Testis (tissue), 2 donors: ENCODE measurements around the gene ITPK1.

Experiments
- POLR2A ChIP-seq: fragments of 450-650 bp; IDR thresholded peaks from one replicate; pipeline ENCODE4 v1.6.1; 2017; ENCODE audit warnings: antibody characterized with exemption, mild to moderate bottlenecking, moderate library complexity
- TF ChIP-seq, protein P1 (sequence below), 3 experiments: fragments of 450-650 bp in 2 of 3; fragments of 200-600 bp in 1 of 3; sonication (generic) in 1 of 3; IDR thresholded peaks; one replicate each; pipeline ENCODE4 v1.5.1; 2016 to 2019; ENCODE audit warnings: antibody characterized with exemption in 3 of 3, mild to moderate bottlenecking in 2 of 3, moderate library complexity in 1 of 3

DNA sequence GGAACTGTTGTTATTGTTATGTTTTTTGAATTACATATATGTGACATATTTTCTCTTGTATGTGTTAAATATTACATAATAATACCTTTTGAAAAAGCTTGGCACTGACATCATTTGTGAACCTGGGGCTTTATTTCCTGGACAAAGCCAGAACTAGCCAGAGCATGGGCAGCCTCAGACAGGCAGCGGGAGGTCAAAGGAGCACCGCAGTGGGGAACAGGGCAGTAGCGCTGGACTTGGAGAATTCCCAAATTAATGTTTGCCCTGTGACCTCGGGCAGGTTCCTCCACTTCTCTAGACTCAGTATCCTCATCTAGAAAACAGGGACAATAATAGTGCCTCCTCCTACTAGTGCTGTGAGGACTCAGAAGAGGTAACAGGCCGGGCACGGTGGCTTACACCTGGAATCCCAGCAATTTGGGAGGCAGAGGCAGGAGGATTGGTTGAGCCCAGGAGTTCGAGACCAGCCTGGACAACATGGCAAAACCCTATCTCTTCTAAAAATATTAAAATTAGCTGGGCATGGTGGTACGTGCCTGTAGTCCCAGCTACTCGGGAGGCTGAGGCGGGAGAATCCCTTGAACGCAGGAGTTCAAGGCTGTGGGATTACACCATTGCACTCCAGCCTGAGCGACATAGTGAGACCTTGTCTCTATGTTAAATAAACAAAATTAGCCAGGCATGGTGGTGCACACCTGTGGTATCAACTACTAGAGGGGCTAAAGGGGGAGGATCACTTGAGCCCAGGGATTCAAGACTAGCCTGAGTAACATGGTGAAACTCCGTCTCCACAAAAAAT is 27.3 kb upstream of the ITPK1 start:
- TF ChIP-seq POLR2A, result no peak
- TF ChIP-seq, protein P1, sequence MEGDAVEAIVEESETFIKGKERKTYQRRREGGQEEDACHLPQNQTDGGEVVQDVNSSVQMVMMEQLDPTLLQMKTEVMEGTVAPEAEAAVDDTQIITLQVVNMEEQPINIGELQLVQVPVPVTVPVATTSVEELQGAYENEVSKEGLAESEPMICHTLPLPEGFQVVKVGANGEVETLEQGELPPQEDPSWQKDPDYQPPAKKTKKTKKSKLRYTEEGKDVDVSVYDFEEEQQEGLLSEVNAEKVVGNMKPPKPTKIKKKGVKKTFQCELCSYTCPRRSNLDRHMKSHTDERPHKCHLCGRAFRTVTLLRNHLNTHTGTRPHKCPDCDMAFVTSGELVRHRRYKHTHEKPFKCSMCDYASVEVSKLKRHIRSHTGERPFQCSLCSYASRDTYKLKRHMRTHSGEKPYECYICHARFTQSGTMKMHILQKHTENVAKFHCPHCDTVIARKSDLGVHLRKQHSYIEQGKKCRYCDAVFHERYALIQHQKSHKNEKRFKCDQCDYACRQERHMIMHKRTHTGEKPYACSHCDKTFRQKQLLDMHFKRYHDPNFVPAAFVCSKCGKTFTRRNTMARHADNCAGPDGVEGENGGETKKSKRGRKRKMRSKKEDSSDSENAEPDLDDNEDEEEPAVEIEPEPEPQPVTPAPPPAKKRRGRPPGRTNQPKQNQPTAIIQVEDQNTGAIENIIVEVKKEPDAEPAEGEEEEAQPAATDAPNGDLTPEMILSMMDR (IDR thresholded peaks at IDR 0.05), result no peak
